ENCODE data around the gene WNT2. TPM values are rescaled to one million over a fixed set of nuclear protein-coding genes. Genes with fewer than 3 reads are reported as not detected.
"Not testable (repeated sequence)": the region's sequence is repeated elsewhere in the genome, so short reads cannot be mapped to it uniquely, and the experiment has no call there.

The WNT2 gene
- polyA plus RNA-seq, 1 donor from 2014 or later: not detected

DNA sequence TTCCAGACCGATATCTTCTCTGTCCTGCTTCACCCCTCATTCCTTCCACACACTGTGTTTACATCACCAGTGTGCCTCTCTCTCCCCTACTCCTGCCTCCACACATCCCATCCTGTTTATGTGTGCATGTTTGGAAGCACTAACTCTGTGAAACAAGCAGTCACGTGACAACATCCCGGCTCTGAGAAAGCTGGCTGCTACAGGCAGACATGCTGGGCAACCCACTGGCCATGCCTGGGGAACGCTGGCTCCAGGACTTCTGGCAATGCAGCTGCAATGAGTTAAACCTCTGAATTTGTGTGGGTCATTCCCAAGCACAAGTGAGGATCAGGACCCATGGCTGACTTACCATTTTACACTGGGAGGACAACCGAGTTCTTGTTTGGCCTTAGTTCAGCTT is 74.0 kb downstream of the WNT2 start:
- no peak overlapping the region for H3K4me3 ChIP-seq (ENCODE audit: low read length)
- TF ChIP-seq RAD21 (conservative IDR thresholded peaks at IDR 0.05): no peak
- TF ChIP-seq EZH2 (IDR thresholded peaks at IDR 0.05; ENCODE audit: borderline replicate concordance, insufficient read depth, low read length, poor library complexity, severe bottlenecking): no peak
- TF ChIP-seq, protein P1, sequence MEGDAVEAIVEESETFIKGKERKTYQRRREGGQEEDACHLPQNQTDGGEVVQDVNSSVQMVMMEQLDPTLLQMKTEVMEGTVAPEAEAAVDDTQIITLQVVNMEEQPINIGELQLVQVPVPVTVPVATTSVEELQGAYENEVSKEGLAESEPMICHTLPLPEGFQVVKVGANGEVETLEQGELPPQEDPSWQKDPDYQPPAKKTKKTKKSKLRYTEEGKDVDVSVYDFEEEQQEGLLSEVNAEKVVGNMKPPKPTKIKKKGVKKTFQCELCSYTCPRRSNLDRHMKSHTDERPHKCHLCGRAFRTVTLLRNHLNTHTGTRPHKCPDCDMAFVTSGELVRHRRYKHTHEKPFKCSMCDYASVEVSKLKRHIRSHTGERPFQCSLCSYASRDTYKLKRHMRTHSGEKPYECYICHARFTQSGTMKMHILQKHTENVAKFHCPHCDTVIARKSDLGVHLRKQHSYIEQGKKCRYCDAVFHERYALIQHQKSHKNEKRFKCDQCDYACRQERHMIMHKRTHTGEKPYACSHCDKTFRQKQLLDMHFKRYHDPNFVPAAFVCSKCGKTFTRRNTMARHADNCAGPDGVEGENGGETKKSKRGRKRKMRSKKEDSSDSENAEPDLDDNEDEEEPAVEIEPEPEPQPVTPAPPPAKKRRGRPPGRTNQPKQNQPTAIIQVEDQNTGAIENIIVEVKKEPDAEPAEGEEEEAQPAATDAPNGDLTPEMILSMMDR (IDR thresholded peaks at IDR 0.05; ENCODE audit: poor library complexity, severe bottlenecking): no peak
- no peak for TF ChIP-seq SMC3 (conservative IDR thresholded peaks at IDR 0.05; ENCODE audit: poor library complexity)
- no peak for TF ChIP-seq MXI1 (conservative IDR thresholded peaks at IDR 0.05; ENCODE audit: poor library complexity, severe bottlenecking)
- no peak for TF ChIP-seq POLR2AphosphoS5 (IDR thresholded peaks at IDR 0.05)
- TF ChIP-seq EP300 (conservative IDR thresholded peaks at IDR 0.05; ENCODE audit: poor library complexity, severe bottlenecking): no peak
- TF ChIP-seq, protein P2, sequence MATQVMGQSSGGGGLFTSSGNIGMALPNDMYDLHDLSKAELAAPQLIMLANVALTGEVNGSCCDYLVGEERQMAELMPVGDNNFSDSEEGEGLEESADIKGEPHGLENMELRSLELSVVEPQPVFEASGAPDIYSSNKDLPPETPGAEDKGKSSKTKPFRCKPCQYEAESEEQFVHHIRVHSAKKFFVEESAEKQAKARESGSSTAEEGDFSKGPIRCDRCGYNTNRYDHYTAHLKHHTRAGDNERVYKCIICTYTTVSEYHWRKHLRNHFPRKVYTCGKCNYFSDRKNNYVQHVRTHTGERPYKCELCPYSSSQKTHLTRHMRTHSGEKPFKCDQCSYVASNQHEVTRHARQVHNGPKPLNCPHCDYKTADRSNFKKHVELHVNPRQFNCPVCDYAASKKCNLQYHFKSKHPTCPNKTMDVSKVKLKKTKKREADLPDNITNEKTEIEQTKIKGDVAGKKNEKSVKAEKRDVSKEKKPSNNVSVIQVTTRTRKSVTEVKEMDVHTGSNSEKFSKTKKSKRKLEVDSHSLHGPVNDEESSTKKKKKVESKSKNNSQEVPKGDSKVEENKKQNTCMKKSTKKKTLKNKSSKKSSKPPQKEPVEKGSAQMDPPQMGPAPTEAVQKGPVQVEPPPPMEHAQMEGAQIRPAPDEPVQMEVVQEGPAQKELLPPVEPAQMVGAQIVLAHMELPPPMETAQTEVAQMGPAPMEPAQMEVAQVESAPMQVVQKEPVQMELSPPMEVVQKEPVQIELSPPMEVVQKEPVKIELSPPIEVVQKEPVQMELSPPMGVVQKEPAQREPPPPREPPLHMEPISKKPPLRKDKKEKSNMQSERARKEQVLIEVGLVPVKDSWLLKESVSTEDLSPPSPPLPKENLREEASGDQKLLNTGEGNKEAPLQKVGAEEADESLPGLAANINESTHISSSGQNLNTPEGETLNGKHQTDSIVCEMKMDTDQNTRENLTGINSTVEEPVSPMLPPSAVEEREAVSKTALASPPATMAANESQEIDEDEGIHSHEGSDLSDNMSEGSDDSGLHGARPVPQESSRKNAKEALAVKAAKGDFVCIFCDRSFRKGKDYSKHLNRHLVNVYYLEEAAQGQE (IDR thresholded peaks at IDR 0.05; ENCODE audit: borderline replicate concordance): no peak
- TF ChIP-seq TAF1 (IDR thresholded peaks at IDR 0.05; ENCODE audit: low read depth): no peak

DNA sequence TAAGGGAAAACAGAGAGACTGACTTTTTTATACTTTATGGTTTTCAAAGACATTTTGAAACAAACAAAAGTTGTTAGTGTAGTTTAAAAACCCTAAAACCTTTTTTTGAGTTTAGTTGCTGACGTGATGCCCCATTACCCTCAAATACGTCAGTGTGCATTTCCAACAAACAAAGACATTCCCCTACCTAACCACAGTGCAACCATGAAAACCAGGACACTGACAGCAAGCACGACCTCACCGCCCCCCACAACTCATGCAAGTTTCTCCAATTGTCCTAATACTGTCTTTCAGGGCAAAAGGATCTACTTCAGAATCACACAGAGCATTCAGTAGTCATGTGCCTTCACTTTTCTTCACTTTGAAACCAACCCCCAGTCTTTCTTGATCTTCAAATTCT is 75.0 kb downstream of the WNT2 start:
- H3K27ac ChIP-seq (ENCODE audit: low read length): no peak overlapping the region
- H2AFZ ChIP-seq (ENCODE audit: low read depth, low read length): no peak overlapping the region
- no peaks in the 10 kb centered on the region for H3K36me3 ChIP-seq (ENCODE audit: insufficient read depth, low read length)
- H3K9me2 ChIP-seq (ENCODE audit: insufficient read depth, low read length): no peaks in the 10 kb centered on the region
- no peaks in the 10 kb centered on the region for H3K27me3 ChIP-seq (ENCODE audit: insufficient read depth, low read depth, low read length)
- no peaks in the 10 kb centered on the region for H3K9me3 ChIP-seq (ENCODE audit: low read length)
- no peak overlapping the region for H3K4me3 ChIP-seq (ENCODE audit: low read length)
- no peaks in the 10 kb centered on the region for H3F3A ChIP-seq (ENCODE audit: insufficient read depth, low read length, poor library complexity, severe bottlenecking)
- no peaks in the 10 kb centered on the region for H3K79me2 ChIP-seq (replicated peaks; ENCODE audit: insufficient read depth, low read length)
- TF ChIP-seq, protein P2 (IDR thresholded peaks at IDR 0.05; ENCODE audit: borderline replicate concordance): no peak
- TF ChIP-seq MXI1 (conservative IDR thresholded peaks at IDR 0.05; ENCODE audit: poor library complexity, severe bottlenecking) (no peak), POLR2AphosphoS5 (IDR thresholded peaks at IDR 0.05) (no peak), EP300 (conservative IDR thresholded peaks at IDR 0.05; ENCODE audit: poor library complexity, severe bottlenecking) (no peak), RAD21 (conservative IDR thresholded peaks at IDR 0.05) (no peak), SMC3 (conservative IDR thresholded peaks at IDR 0.05; ENCODE audit: poor library complexity) (no peak)
- H3K9ac ChIP-seq (ENCODE audit: low read length): no peak overlapping the region
- no peak overlapping the region for H3K4me2 ChIP-seq (ENCODE audit: low read length)
- no peaks in the 10 kb centered on the region for H4K20me1 ChIP-seq (ENCODE audit: insufficient read depth)

More for the DNA sequence above, 74.0 kb downstream of the WNT2 start:
- H3K79me2 ChIP-seq (replicated peaks; ENCODE audit: insufficient read depth, low read length): no peaks in the 10 kb centered on the region
- H2AFZ ChIP-seq (ENCODE audit: low read depth, low read length): no peak overlapping the region
- H3F3A ChIP-seq (ENCODE audit: insufficient read depth, low read length, poor library complexity, severe bottlenecking): no peaks in the 10 kb centered on the region
- H3K9me3 ChIP-seq (ENCODE audit: low read length): no peaks in the 10 kb centered on the region
- no peak overlapping the region for H3K9ac ChIP-seq (ENCODE audit: low read length)
- no peaks in the 10 kb centered on the region for H3K36me3 ChIP-seq (ENCODE audit: insufficient read depth, low read length)
- H3K27ac ChIP-seq (ENCODE audit: low read length): no peak overlapping the region
- no peaks in the 10 kb centered on the region for H4K20me1 ChIP-seq (ENCODE audit: insufficient read depth)
- no peak overlapping the region for H3K4me2 ChIP-seq (ENCODE audit: low read length)
- H3K9me2 ChIP-seq (ENCODE audit: insufficient read depth, low read length): no peaks in the 10 kb centered on the region
- no peaks in the 10 kb centered on the region for H3K27me3 ChIP-seq (ENCODE audit: insufficient read depth, low read depth, low read length)

DNA sequence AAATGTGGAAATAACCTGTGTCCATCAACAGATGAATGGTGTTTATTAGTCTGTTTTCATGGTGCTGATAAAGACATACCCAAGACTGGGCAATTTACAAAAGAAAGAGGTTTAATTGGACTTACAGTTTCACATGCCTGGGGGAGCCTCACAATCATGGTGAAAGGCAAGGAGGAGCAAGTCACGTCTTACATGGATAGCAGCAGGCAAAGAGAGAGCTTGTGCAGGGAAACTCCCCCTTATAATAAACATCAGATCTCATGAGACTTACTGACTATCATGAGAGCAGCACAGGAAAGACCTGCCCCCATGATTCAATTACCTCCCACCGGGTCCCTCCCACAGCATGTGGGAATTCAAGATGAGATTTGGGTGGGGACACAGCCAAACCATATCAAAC is 77.2 kb downstream of the WNT2 start:
- H3K27ac ChIP-seq (ENCODE audit: low read length); H3F3A ChIP-seq (ENCODE audit: insufficient read depth, low read length, poor library complexity, severe bottlenecking); H3K9ac ChIP-seq (ENCODE audit: low read length); H3K27me3 ChIP-seq (ENCODE audit: insufficient read depth, low read depth, low read length); H2AFZ ChIP-seq (ENCODE audit: low read depth, low read length); H3K4me3 ChIP-seq (ENCODE audit: low read length); H3K4me2 ChIP-seq (ENCODE audit: low read length); H3K9me3 ChIP-seq (ENCODE audit: low read length); H3K36me3 ChIP-seq (ENCODE audit: insufficient read depth, low read length); H3K9me2 ChIP-seq (ENCODE audit: insufficient read depth, low read length); H4K20me1 ChIP-seq (ENCODE audit: insufficient read depth); H3K79me2 ChIP-seq (replicated peaks; ENCODE audit: insufficient read depth, low read length): not testable (repeated sequence)
